RCC 7860 (cell line): ENCODE results near the gene C6.
A peak's percentile ranks its signal among the peaks of the same experiment; 100 is the strongest.

Experiments used
- DNase-seq: peaks from one replicate; pipeline ENCODE4 v3.0.0-alpha.2; 2015; ENCODE audit warnings: low spot score
- FAIRE-seq: peaks from 2 replicates; lab custom pipeline; 2012; peaks lifted over from hg19 to GRCh38; lab: Jason Lieb, UNC

The C6 gene

DNA sequence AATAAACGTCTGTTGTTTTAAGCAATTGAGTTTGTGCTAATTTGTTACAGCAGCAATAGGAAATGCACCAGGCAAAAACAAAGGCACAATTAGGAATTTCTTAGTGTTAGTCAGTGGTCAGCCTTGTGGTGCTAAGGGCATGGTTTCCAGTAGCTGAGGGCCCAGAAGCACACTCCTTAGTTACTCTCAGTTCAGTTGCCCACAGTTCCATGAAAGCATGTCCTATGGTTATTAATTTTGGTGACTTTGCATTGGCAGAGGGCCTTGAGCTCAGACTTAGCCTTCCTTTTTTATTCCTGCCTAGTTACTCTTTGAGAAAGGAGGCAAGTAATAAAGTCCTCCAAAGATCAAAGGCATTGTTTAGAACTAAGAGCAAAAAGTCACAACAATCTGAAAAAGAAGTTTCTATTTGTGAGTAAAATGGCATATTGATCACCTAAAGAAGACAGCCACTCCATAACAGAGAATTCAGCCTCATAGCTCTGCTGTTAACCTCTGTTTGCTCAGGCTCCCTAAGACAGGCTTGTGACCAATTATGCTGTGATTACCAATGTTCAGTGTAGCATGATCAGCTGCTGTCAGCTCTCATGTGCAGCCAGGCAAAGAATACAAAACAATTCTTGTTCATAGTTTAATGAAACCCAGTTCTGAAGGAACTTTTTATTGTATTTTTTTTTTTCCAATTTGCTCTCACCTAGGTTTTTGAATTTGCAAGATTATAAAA is 85.2 kb downstream of the C6 start:
- FAIRE-seq (no peak), DNase-seq (no peak)

- FAIRE-seq (no peak), DNase-seq (no peak)
Observed at GRCh38 chr5:41122459-41122858, 90.9 kb downstream of the C6 start.

DNA sequence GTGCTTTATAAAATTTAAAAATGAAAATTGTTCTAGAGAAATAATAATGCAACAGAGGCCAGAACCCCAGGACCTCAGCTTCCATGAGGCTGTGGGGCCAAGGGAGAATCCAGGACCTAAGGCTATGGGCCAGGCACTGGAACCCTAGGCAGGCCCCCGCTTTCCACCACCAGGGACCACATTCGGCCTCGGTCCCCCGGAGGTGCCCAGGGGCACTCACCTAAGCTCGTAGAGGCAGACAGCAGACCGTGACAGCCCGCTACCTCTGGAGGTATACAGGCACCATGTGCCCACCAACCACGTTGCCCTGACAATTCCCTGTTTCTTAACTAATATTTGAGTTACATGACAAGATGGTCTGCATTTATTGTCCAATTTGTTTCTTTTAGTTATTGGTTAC is 92.7 kb downstream of the C6 start:
- FAIRE-seq (no peak), DNase-seq (no peak)

DNA sequence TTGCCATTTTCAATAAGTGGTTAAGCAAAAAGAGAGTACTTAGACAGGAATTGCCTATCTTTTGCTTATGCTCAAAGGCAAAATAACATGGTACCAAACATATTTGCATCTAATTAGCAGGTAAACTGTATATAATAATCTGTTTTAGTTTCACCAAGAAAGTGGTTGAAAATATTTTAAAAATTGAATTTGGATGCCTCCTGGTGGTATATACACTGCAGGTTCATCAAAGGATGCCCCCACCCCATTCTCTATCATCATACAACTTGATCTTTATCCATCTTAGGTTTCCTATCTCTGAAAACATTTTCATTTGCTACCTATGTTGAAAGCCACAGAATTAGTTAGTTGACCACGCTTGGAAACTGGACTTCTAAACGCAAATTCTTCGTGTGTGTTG is 95.2 kb downstream of the C6 start:
- no peak for FAIRE-seq

DNA sequence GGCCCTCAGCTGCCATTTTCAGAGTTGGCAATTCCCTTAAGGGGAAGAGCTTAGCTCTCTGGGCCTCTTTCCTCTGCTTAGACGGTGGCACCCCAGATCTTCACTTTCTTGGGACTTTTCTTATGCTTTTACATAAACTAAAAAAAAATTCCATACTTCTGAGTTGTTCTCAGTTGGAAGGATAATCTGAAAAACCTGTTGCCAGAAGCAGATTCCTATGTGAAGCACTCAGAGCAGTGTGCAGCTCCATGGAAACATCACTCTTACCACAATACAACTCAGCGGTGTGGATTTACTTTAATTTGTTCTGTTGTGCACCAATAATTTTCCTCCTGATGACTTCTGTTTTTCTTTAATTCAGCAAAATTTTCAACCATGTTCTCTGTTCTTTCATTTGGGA is 98.1 kb downstream of the C6 start:
- FAIRE-seq = no peak
- DNase-seq = peak; percentile 38

More for the DNA sequence above, 95.2 kb downstream of the C6 start:
- DNase-seq = no peak

GRCh38 chr5:41112486-41113455 is 100.6 kb downstream of the C6 start:
- FAIRE-seq (no peak), DNase-seq (no peak)

DNA sequence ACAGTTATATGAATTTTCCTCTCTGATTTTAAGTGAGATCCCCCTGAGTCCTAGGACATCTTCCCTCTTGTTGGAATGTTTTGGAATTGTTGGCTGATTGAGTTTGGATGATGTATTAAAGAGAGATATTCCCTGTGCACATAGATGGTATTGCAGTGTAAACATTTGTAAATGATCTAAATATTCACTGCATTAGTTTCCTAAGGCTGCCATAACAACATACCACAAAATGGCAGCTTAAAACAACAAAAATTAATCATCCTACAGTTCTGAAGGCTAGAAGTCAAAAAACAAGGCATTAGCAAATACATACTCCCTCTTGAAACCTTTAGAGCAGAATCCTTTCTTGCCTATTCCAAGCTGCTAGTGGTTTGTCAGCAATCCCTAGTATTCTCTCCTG is 104.1 kb downstream of the C6 start:
- DNase-seq (no peak), FAIRE-seq (no peak)

- DNase-seq = no peak
- no peak for FAIRE-seq
Observed at GRCh38 chr5:41102341-41102740, 111.0 kb downstream of the C6 start.

GRCh38 chr5:41097642-41098041 is 115.7 kb downstream of the C6 start:
- DNase-seq (no peak), FAIRE-seq (no peak)

DNA sequence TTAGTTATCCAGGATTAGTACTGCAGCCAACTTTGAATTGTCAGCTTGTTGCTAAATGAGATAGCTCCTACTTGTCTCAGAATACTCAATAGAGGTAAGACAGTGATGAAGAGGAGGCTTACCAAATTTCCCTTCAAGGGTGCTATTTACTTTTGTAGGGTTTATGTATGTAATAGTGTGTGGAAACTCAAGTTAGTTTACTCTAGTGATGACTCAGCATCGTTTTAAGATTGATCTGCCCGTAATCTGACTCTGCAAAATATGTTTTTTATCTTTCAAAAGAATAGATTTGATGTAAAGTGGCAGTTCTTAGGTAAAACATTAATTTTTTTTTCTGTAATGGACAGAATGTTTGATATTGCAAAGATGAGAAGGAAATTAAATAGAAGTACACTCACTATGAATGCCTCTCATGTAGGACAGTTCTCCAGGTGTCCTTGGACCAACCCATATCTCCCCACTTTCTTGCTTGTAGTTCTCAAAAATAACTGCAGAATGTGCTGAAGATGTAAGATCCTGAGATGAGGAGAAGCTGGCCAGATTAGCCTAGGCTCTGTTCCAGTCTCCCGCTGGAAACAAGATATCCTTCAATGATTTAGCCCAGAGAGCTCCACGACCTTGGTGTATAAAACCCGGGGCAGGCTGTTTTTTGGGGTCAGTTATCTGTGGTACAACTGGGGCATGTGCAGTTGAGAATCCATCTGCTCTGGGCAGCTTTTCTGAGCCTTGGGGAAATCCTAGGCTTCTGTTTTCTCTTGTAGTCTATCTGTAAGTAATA is 117.8 kb downstream of the C6 start:
- DNase-seq = no peak

DNA sequence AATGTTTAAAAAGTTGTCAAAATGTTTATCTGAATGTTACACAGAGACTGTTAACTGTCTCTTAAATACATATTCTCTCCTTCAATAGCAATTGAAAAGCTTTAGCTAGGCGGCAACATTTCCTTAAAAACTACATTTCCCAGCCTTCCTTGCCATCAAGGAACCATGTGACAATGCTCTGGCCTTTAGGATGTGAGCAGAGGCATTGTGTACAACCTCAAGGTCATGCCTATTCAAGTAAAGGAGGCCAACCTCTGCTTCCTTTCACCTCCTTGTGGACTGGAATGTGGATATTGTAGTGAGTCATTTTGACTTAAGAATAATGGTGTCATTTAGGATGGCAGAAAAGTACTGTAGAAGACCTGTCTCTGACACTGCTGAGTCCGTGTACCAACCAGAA is 118.5 kb downstream of the C6 start:
- DNase-seq = peak; percentile 70
- no peak for FAIRE-seq

More for the DNA sequence above, 117.8 kb downstream of the C6 start:
- no peak for FAIRE-seq

GRCh38 chr5:41093803-41094202 is 119.5 kb downstream of the C6 start:
- FAIRE-seq (no peak), DNase-seq (no peak)
